Sigmoid colon (tissue), 4 donors: ENCODE results near the gene ETV3.

Experiments used
- CTCF ChIP-seq, 4 experiments: fragments of 450-650 bp in 3 of 4; fragments of 200-600 bp in 1 of 4; IDR thresholded peaks; one replicate each; pipeline ENCODE4 v1.5.1; 2016 to 2019; ENCODE audit warnings: antibody characterized with exemption in 4 of 4, mild to moderate bottlenecking in 3 of 4, moderate library complexity in 2 of 4
- EP300 ChIP-seq, 4 donors: sonication (generic); formaldehyde crosslinking; IDR thresholded peaks; one replicate each; pipeline ENCODE4 v1.6.1; 2017; ENCODE audit warnings: antibody characterized with exemption in 4 of 4

GRCh38 chr1:157089789-157090188 lies 48.4 kb downstream of the ETV3 start:
- TF ChIP-seq EP300 (IDR thresholded peaks at IDR 0.05) (no peak), CTCF (IDR thresholded peaks at IDR 0.05) (no peak)
